Psoas muscle (tissue), 8 donors: ENCODE measurements around the gene OCA2. TPM values are rescaled to one million over a fixed set of nuclear protein-coding genes. Genes with fewer than 3 reads are reported as not detected.

Experiments used
- ATAC-seq, 4 donors: fragments of 200-7000 bp; cut with Tn5 transposase; one replicate each; pipeline ENCODE4 v1.9.1; 2020; ENCODE audit warnings: moderate library complexity in 3 of 4, mild to moderate bottlenecking in 2 of 4
- DNase-seq, 2 donors: peaks; one replicate each; pipeline ENCODE4 v3.0.0-alpha.2; 2020
- H3K27ac ChIP-seq: fragments of 200-600 bp; one replicate; pipeline ENCODE4 v1.8.0; 2022
- H3K27me3 ChIP-seq, 3 donors: fragments of 200-600 bp in 1 of 3; one replicate each; pipeline versions ENCODE4 v1.6.1 to v1.8.0; 2013 to 2022; ENCODE audit warnings: low read length in 2 of 3, mild to moderate bottlenecking in 2 of 3, moderate library complexity in 1 of 3; ENCODE audit not compliant: insufficient read depth in 3 of 3
- H3K36me3 ChIP-seq, 2 donors: fragments of 200-600 bp in 1 of 2; one replicate each; pipeline versions ENCODE4 v1.6.1 to v1.8.0; 2013 to 2022; ENCODE audit warnings: low read depth in 1 of 2, mild to moderate bottlenecking in 1 of 2, moderate library complexity in 1 of 2; ENCODE audit not compliant: insufficient read depth in 1 of 2
- H3K4me1 ChIP-seq: fragments of 200-600 bp; one replicate; pipeline ENCODE4 v1.8.0; 2022
- H3K4me3 ChIP-seq: fragments of 200-600 bp; one replicate; pipeline ENCODE4 v1.8.0; 2022; ENCODE audit warnings: mild to moderate bottlenecking
- H3K9me3 ChIP-seq: fragments of 200-600 bp; one replicate; pipeline ENCODE4 v1.8.0; 2022
- WGBS, 3 donors: extraction: QIAGEN DNeasy Blood & Tissue Kit; methylation state at CpG; one replicate each; pipeline versions ENCODE4 v1.1.6 to v1.1.7; 2013; 5-methylcytosine and 5-hydroxymethylcytosine counted together
- intact Hi-C, 2 donors: fragments of 100-400 bp; cut with DNase I; formaldehyde crosslinking; loops; one replicate each; pipeline versions ENCODE4 v1.11.0 to v1.14.2; 2022
- polyA plus RNA-seq, 3 donors: library from polyadenylated mRNA; stranded (reverse); fragments of 200-250 nt; gene quantifications; one replicate each; pipeline ENCODE4 v1.2.3, GENCODE V29; 2013
- total RNA-seq, 4 donors: library from RNA; stranded (reverse); fragmentation: NEBNext Ultra II Directional in 2 of 4; extraction: Animal tissue kit (Norgen Biotek cat#: 25700) in 2 of 4; gene quantifications; one replicate each; pipeline versions ENCODE4 v1.2.1 to v1.2.4, GENCODE V29; 2021 to 2023
- TF ChIP-seq, protein P1 (sequence below): fragments of 200-600 bp; IDR thresholded peaks from one replicate; pipeline ENCODE4 v1.8.0; 2022; ENCODE audit warnings: antibody characterized with exemption
- donor health status: healthy with polysubstance abuse.
- donor health status: DM: no; HTN: no; CAD: no; lungs with moderate emphysema.
- donor health status: Bipolar disorder and iron deficiency.
- donor health status: healthy.
- donor health status: DM: yes; HTN: yes; CAD: no.
- donor health status: DM: no; HTN: no; CAD: no.
- donor health status: DM: no; HTN: no; CAD: no.
- donor health status: DM: yes; HTN: yes; CAD: no.

OCA2 gene
- total and polyA plus RNA-seq, 7 donors: 0.03 to 0.52 (median 0.17) TPM; not detected in 2

- Histone ChIP-seq H3K4me1 (no peaks in the 10 kb centered on the region), H3K9me3 (no peaks in the 10 kb centered on the region), H3K36me3 (no peaks in the 10 kb centered on the region), H3K27me3 (peaks cover 0 to 2% (median 0%) of the 10 kb centered on the region in 3 donors), H3K27ac (no peak overlapping the region), H3K4me3 (no peak overlapping the region)
- intact Hi-C loops: no loop called here
- 77 to 79% (median 77%) methylated on average over 8 of the region's 8 CpGs for WGBS, 3 donors
- DNase-seq (no peak), ATAC-seq (no peak)
- TF ChIP-seq, protein P1, sequence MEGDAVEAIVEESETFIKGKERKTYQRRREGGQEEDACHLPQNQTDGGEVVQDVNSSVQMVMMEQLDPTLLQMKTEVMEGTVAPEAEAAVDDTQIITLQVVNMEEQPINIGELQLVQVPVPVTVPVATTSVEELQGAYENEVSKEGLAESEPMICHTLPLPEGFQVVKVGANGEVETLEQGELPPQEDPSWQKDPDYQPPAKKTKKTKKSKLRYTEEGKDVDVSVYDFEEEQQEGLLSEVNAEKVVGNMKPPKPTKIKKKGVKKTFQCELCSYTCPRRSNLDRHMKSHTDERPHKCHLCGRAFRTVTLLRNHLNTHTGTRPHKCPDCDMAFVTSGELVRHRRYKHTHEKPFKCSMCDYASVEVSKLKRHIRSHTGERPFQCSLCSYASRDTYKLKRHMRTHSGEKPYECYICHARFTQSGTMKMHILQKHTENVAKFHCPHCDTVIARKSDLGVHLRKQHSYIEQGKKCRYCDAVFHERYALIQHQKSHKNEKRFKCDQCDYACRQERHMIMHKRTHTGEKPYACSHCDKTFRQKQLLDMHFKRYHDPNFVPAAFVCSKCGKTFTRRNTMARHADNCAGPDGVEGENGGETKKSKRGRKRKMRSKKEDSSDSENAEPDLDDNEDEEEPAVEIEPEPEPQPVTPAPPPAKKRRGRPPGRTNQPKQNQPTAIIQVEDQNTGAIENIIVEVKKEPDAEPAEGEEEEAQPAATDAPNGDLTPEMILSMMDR: no peak
Observed at GRCh38 chr15:27741226-27741860, 357.8 kb downstream of the OCA2 start.

DNA sequence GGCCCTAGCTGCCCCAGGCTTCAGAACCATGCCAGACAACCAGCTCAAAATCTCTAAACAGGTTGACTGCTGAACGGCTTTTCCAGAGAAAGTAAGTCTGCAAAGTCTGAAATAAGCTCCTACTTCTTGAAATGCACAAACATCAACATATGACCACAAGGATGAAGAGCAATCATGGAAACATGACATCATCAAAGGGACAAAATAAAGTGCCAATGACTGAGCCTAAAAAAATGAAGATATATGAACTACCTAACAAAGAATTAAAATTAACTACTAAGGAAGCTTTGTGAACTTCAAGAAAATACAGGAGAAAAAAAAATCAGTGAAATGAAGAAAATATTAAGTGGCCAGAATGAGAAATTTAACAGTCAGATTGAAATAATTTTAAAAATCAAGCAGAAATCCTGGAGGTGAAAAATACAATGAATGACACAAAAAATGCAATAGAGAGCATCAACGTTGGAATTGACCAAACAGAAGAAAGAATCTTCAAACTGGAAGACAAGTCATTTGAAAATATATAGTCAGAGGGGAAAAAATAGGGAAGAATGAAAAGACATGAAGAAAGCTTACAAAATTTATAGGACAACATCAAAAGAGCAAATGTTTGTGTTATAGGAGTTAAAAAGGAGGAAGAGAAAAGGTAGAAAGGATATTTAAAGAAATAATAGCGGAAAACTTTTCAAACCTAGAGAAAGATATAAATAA, 364.2 kb downstream of the OCA2 start:
- TF ChIP-seq, protein P1: no peak
- no peaks in the 10 kb centered on the region for H3K27me3 ChIP-seq
- H3K9me3 ChIP-seq: peaks cover 14% of the 10 kb centered on the region
- intact Hi-C loops: no loop called here
- no peaks in the 10 kb centered on the region for H3K4me1 ChIP-seq
- WGBS, 3 donors: 78 to 95% (median 90%) methylated on average over 3 of the region's 3 CpGs
- H3K4me3 ChIP-seq: no peak overlapping the region
- ATAC-seq (no peak), DNase-seq (no peak)
- H3K27ac ChIP-seq: no peak overlapping the region
- no peaks in the 10 kb centered on the region for H3K36me3 ChIP-seq

- TF ChIP-seq, protein P1: no peak
- ATAC-seq (no peak), DNase-seq (no peak)
- H3K9me3 ChIP-seq: peaks cover 14% of the 10 kb centered on the region
- no peaks in the 10 kb centered on the region for H3K36me3 ChIP-seq
- H3K27me3 ChIP-seq: no peaks in the 10 kb centered on the region
- WGBS, 3 donors: 32 to 60% (median 37%) methylated on average over 1 of the region's 1 CpG
- no peak overlapping the region for H3K4me3 ChIP-seq
- no peaks in the 10 kb centered on the region for H3K4me1 ChIP-seq
- intact Hi-C loops: no loop called here
- H3K27ac ChIP-seq: no peak overlapping the region
Observed at GRCh38 chr15:27731776-27732175, 367.3 kb downstream of the OCA2 start.

DNA sequence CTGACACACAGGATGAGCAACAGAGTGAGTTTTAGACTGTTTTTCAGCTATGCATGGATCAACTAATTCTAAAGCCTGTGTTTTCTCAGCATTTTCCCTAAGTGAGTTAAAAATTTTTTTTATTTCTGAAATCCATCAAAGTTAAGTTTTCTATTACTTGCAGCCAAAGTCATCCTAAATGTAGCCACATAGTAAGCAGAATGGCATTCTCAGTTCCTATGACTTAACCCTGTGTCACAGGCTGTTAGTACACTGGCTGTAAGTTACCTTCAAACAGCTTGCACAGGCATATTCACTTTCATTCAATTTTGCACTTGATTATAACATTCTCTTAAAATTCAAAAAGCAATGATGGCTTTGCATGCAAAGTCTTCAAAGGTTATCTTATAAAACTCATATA, 368.2 kb downstream of the OCA2 start:
- H3K27me3 ChIP-seq: no peaks in the 10 kb centered on the region
- no peak overlapping the region for H3K4me3 ChIP-seq
- DNase-seq (no peak), ATAC-seq (no peak)
- no peak overlapping the region for H3K27ac ChIP-seq
- intact Hi-C loops: no loop called here
- H3K4me1 ChIP-seq: no peaks in the 10 kb centered on the region
- H3K36me3 ChIP-seq: no peaks in the 10 kb centered on the region
- TF ChIP-seq, protein P1: no peak
- peaks cover 14% of the 10 kb centered on the region for H3K9me3 ChIP-seq
